H4 (cell line): ENCODE data around the gene STK24. TPM values are rescaled to one million over a fixed set of nuclear protein-coding genes. Genes with fewer than 3 reads are reported as not detected.

Experiments used
- DNase-seq: peaks from one replicate; pipeline ENCODE4 v3.0.0-alpha.2; 2015; ENCODE audit warnings: low spot score
- total RNA-seq: library from RNA; depleted of rRNA; stranded (reverse); fragments of >200 nt; shearing (Covaris generic); gene quantifications from 2 replicates; pipeline ENCODE4 v1.2.3, GENCODE V29; 2014

The STK24 gene
- total RNA-seq, 1 experiment from 2014 or later = 57.3 TPM

- no peak for DNase-seq
These were observed 103.1 kb downstream of the STK24 start for GRCh38 chr13:98473788-98474144.

- DNase-seq = no peak
These were observed 103.6 kb downstream of the STK24 start for GRCh38 chr13:98473135-98473787.

GRCh38 chr13:98471934-98472333, 105.0 kb downstream of the STK24 start:
- no peak for DNase-seq

- no peak for DNase-seq
These were observed 106.0 kb downstream of the STK24 start for GRCh38 chr13:98470920-98471319.

- no peak for DNase-seq
These were observed 108.0 kb downstream of the STK24 start for GRCh38 chr13:98468929-98469328.

- DNase-seq = no peak
These were observed 108.5 kb downstream of the STK24 start for GRCh38 chr13:98468361-98468760.

- DNase-seq = no peak
These were observed 109.5 kb downstream of the STK24 start for GRCh38 chr13:98467263-98467985.

GRCh38 chr13:98466634-98467236, 110.2 kb downstream of the STK24 start:
- DNase-seq = peak; percentile 30

GRCh38 chr13:98462946-98463345, 114.0 kb downstream of the STK24 start:
- no peak for DNase-seq

GRCh38 chr13:98462241-98462882, 114.5 kb downstream of the STK24 start:
- no peak for DNase-seq

- DNase-seq = no peak
These were observed 115.2 kb downstream of the STK24 start for GRCh38 chr13:98461486-98462240.

GRCh38 chr13:98460516-98460915, 116.4 kb downstream of the STK24 start:
- no peak for DNase-seq

GRCh38 chr13:98459721-98460370, 117.1 kb downstream of the STK24 start:
- DNase-seq = no peak

GRCh38 chr13:98459171-98459681, 117.7 kb downstream of the STK24 start:
- no peak for DNase-seq

- no peak for DNase-seq
These were observed 118.5 kb downstream of the STK24 start for GRCh38 chr13:98458431-98458830.

- DNase-seq = no peak
These were observed 119.9 kb downstream of the STK24 start for GRCh38 chr13:98457053-98457452.

GRCh38 chr13:98456413-98456845, 120.5 kb downstream of the STK24 start:
- no peak for DNase-seq

GRCh38 chr13:98454389-98454881, 122.5 kb downstream of the STK24 start:
- DNase-seq = no peak

GRCh38 chr13:98452851-98453843, 123.8 kb downstream of the STK24 start:
- DNase-seq = no peak
